Neural progenitor cell (in vitro differentiated cells): ENCODE measurements around the gene TBC1D4. TPM values are rescaled to one million over a fixed set of nuclear protein-coding genes. Genes with fewer than 3 reads are reported as not detected.

Experiments used
- DNase-seq: peaks from one replicate; pipeline ENCODE4 v3.0.0-alpha.2; 2016; ENCODE audit warnings: low spot score
- H2AFZ ChIP-seq: fragments of 200-600 bp; sonication (generic); replicated peaks from 2 replicates; pipeline ENCODE4 v1.6.1; 2016; ENCODE audit warnings: antibody characterized with exemption
- H3F3A ChIP-seq: fragments of 200-600 bp; sonication (generic); 2 replicates; pipeline ENCODE4 v1.6.1; 2016; ENCODE audit warnings: antibody characterized with exemption, low read depth
- H3K27ac ChIP-seq: fragments of 200-600 bp; sonication (generic); 2 replicates; pipeline ENCODE4 v1.5.1; 2016; ENCODE audit warnings: mild to moderate bottlenecking
- H3K27me3 ChIP-seq: fragments of 200-600 bp; sonication (generic); 2 replicates; pipeline ENCODE4 v1.6.1; 2016; ENCODE audit warnings: mild to moderate bottlenecking, moderate library complexity
- H3K36me3 ChIP-seq: fragments of 200-600 bp; sonication (generic); 2 replicates; pipeline ENCODE4 v1.5.1; 2016
- H3K4me1 ChIP-seq: fragments of 200-600 bp; sonication (generic); 2 replicates; pipeline ENCODE4 v1.6.1; 2016; ENCODE audit warnings: mixed run types
- H3K4me2 ChIP-seq: fragments of 200-600 bp; sonication (generic); 2 replicates; pipeline ENCODE4 v1.6.1; 2016
- H3K4me3 ChIP-seq: fragments of 200-600 bp; sonication (generic); 2 replicates; pipeline ENCODE4 v1.5.1; 2016
- H3K79me2 ChIP-seq: fragments of 200-600 bp; sonication (generic); 2 replicates; pipeline ENCODE4 v1.6.1; 2016; ENCODE audit warnings: low read depth
- H3K9ac ChIP-seq: fragments of 200-600 bp; sonication (generic); 2 replicates; pipeline ENCODE4 v1.6.1; 2016
- H3K9me3 ChIP-seq: fragments of 200-600 bp; sonication (generic); 2 replicates; pipeline ENCODE4 v1.5.1; 2016; ENCODE audit warnings: low read depth
- H4K20me1 ChIP-seq: fragments of 200-600 bp; sonication (generic); 2 replicates; pipeline ENCODE4 v1.6.1; 2016; ENCODE audit warnings: low read depth
- H3K27ac Mint-ChIP-seq: 3 replicates; pipeline ENCODE4 v1.8.0; 2021; ENCODE audit warnings: mixed read lengths
- H3K27me3 Mint-ChIP-seq: 2 replicates; pipeline ENCODE4 v1.8.0; 2022; ENCODE audit warnings: low read depth, mild to moderate bottlenecking, inconsistent platforms, moderate library complexity, mixed read lengths; ENCODE audit not compliant: insufficient read depth
- H3K36me3 Mint-ChIP-seq: 3 replicates; pipeline ENCODE4 v1.8.0; 2021; ENCODE audit warnings: mixed read lengths
- H3K4me1 Mint-ChIP-seq: 3 replicates; pipeline ENCODE4 v1.8.0; 2021; ENCODE audit warnings: mixed read lengths
- H3K4me3 Mint-ChIP-seq: 3 replicates; pipeline ENCODE4 v1.8.0; 2021; ENCODE audit warnings: mild to moderate bottlenecking, moderate library complexity, mixed read lengths
- H3K9me3 Mint-ChIP-seq: 3 replicates; pipeline ENCODE4 v1.8.0; 2020; ENCODE audit warnings: mixed read lengths
- CTCF ChIP-seq: fragments of 200-600 bp; sonication (generic); IDR thresholded peaks from 2 replicates; pipeline ENCODE4 v1.5.1; 2017; ENCODE audit warnings: antibody characterized with exemption, mild to moderate bottlenecking
- EZH2 ChIP-seq: fragments of 200-600 bp; sonication (generic); IDR thresholded peaks from 2 replicates; pipeline ENCODE4 v1.6.1; 2017; ENCODE audit warnings: antibody characterized with exemption, mild to moderate bottlenecking, moderate library complexity
- EZH2phosphoT487 ChIP-seq: fragments of 200-600 bp; sonication (generic); IDR thresholded peaks from 2 replicates; pipeline ENCODE4 v1.6.1; 2017; ENCODE audit warnings: antibody characterized with exemption
- total RNA-seq: library from RNA; depleted of rRNA; stranded (reverse); fragments of >200 nt; gene quantifications from 2 replicates; pipeline ENCODE4 v1.2.3, GENCODE V29; 2015; ENCODE audit warnings: low replicate concordance

TBC1D4 gene
- total RNA-seq, 1 donor from 2014 or later, result 14.3 TPM

GRCh38 chr13:75468098-75468497 lies 13.9 kb downstream of the TBC1D4 start:
- H3K9me3 Mint-ChIP-seq, result peaks cover 7% of the 10 kb centered on the region
- H3K36me3 ChIP-seq, result no peaks in the 10 kb centered on the region
- no peaks in the 10 kb centered on the region for H3F3A ChIP-seq
- TF ChIP-seq EZH2phosphoT487 (no peak), EZH2 (no peak), CTCF (no peak)
- H3K4me1 ChIP-seq, result no peaks in the 10 kb centered on the region
- no peak overlapping the region for H3K4me3 ChIP-seq
- H3K9me3 ChIP-seq, result no peaks in the 10 kb centered on the region
- peaks cover 12% of the 10 kb centered on the region for H3K36me3 Mint-ChIP-seq
- no peak overlapping the region for H3K9ac ChIP-seq
- H4K20me1 ChIP-seq, result no peaks in the 10 kb centered on the region
- no peaks in the 10 kb centered on the region for H3K4me1 Mint-ChIP-seq
- no peaks in the 10 kb centered on the region for H3K79me2 ChIP-seq
- peaks cover 2% of the 10 kb centered on the region for H3K27me3 Mint-ChIP-seq
- no peak overlapping the region for H2AFZ ChIP-seq
- no peak overlapping the region for H3K4me3 Mint-ChIP-seq
- H3K27ac ChIP-seq, result no peak overlapping the region
- no peak for DNase-seq
- no peak overlapping the region for H3K4me2 ChIP-seq
- H3K27ac Mint-ChIP-seq, result no peak overlapping the region
- no peaks in the 10 kb centered on the region for H3K27me3 ChIP-seq

- H3K9me3 Mint-ChIP-seq, result peaks cover 5% of the 10 kb centered on the region
- H3K4me3 Mint-ChIP-seq, result no peak overlapping the region
- no peak overlapping the region for H3K27ac Mint-ChIP-seq
- no peak for DNase-seq
- Histone ChIP-seq H3K27me3 (no peaks in the 10 kb centered on the region), H3K79me2 (no peaks in the 10 kb centered on the region), H3K36me3 (no peaks in the 10 kb centered on the region), H4K20me1 (no peaks in the 10 kb centered on the region), H3F3A (no peaks in the 10 kb centered on the region), H3K27ac (no peak overlapping the region), H3K9me3 (no peaks in the 10 kb centered on the region), H3K9ac (no peak overlapping the region), H3K4me2 (no peak overlapping the region), H2AFZ (no peak overlapping the region), H3K4me1 (no peaks in the 10 kb centered on the region), H3K4me3 (no peak overlapping the region)
- TF ChIP-seq EZH2phosphoT487 (no peak), EZH2 (no peak), CTCF (no peak)
- peaks cover 12% of the 10 kb centered on the region for H3K36me3 Mint-ChIP-seq
- no peaks in the 10 kb centered on the region for H3K4me1 Mint-ChIP-seq
- H3K27me3 Mint-ChIP-seq, result peaks cover 2% of the 10 kb centered on the region
These were observed 14.8 kb downstream of the TBC1D4 start for GRCh38 chr13:75467040-75467728.

GRCh38 chr13:75465236-75465635 lies 16.7 kb downstream of the TBC1D4 start:
- Histone ChIP-seq H3F3A (no peaks in the 10 kb centered on the region), H3K4me1 (no peaks in the 10 kb centered on the region), H3K27me3 (no peaks in the 10 kb centered on the region), H3K79me2 (no peaks in the 10 kb centered on the region), H3K4me3 (no peak overlapping the region), H3K9ac (no peak overlapping the region), H3K27ac (no peak overlapping the region), H3K4me2 (no peak overlapping the region), H4K20me1 (no peaks in the 10 kb centered on the region), H3K9me3 (no peaks in the 10 kb centered on the region), H3K36me3 (no peaks in the 10 kb centered on the region), H2AFZ (no peak overlapping the region)
- DNase-seq, result no peak
- peaks cover 5% of the 10 kb centered on the region for H3K9me3 Mint-ChIP-seq
- H3K4me1 Mint-ChIP-seq, result no peaks in the 10 kb centered on the region
- peaks cover 2% of the 10 kb centered on the region for H3K27me3 Mint-ChIP-seq
- H3K36me3 Mint-ChIP-seq, result peaks cover 12% of the 10 kb centered on the region
- no peak overlapping the region for H3K4me3 Mint-ChIP-seq
- no peak overlapping the region for H3K27ac Mint-ChIP-seq
- TF ChIP-seq CTCF (no peak), EZH2 (no peak), EZH2phosphoT487 (no peak)
